K562 (cell line): ENCODE results near the gene ANKLE1. TPM values are rescaled to one million over a fixed set of nuclear protein-coding genes. Genes with fewer than 3 reads are reported as not detected.
A peak's percentile ranks its signal among the peaks of the same experiment; 100 is the strongest.

Source experiments
- ATAC-seq: fragments of 200-7000 bp; cut with Tn5 transposase; 3 replicates; pipeline ENCODE4 v1.9.1; 2020; ENCODE audit warnings: moderate library complexity
- BruUV-seq: library from RNA; stranded (reverse); fragments of 400-500 nt; replicated peaks from 2 replicates; lab custom pipeline; 2021; lab: Mats Ljungman, UMichigan
- CTCF ChIA-PET: fragments of 300-600 bp; formaldehyde crosslinking; extraction: SDS; loops from one replicate; lab custom pipeline; 2021; ENCODE audit warnings: low intra/inter-chr PET ratio; lab: Yijun Ruan, JAX
- POLR2A ChIA-PET: fragments of 300-600, 350-650 bp; sonication (Branson Sonifier 250); formaldehyde crosslinking; extraction: SDS; loops from one replicate; lab custom pipeline; 2021; ENCODE audit warnings: antibody characterized with exemption, inconsistent platforms; lab: Yijun Ruan, JAX
- DNase-seq, 4 experiments: peaks; one replicate each; pipeline versions ENCODE4 v3.0.0 to v3.0.0-alpha.2; 2011 to 2018; ENCODE audit warnings: low spot score in 3 of 4, mixed read lengths in 3 of 4; ENCODE audit errors: extremely low read depth in 1 of 4
- FAIRE-seq: peaks from 2 replicates; lab custom pipeline; 2011; peaks lifted over from hg19 to GRCh38; lab: Jason Lieb, UNC
- H2AFZ ChIP-seq: 2 replicates; pipeline ENCODE4 v1.6.0; 2011; ENCODE audit warnings: low read depth, low read length, control low read depth, inconsistent platforms
- H3K27ac ChIP-seq: fragments of 200-600 bp; 3 replicates; pipeline ENCODE4 v1.8.0; 2011; ENCODE audit warnings: low read depth, mild to moderate bottlenecking, control low read depth, inconsistent platforms, low read length, moderate library complexity, mixed read lengths; ENCODE audit errors: extremely low read depth
- H3K27me3 ChIP-seq, 2 experiments: fragments of 300-600 bp in 1 of 2; 2 replicates in 1 of 2; 3 replicates in 1 of 2; pipeline versions ENCODE4 v1.6.0 to v1.8.0; 2011; ENCODE audit warnings: inconsistent platforms in 2 of 2, low read length in 2 of 2, mild to moderate bottlenecking in 1 of 2, mixed read lengths in 1 of 2, moderate library complexity in 1 of 2; ENCODE audit not compliant: control insufficient read depth in 2 of 2, insufficient read depth in 2 of 2
- H3K36me3 ChIP-seq: fragments of 300-600 bp; 3 replicates; pipeline ENCODE4 v1.8.0; 2011; ENCODE audit warnings: mild to moderate bottlenecking, low read length, inconsistent platforms; ENCODE audit not compliant: control insufficient read depth, insufficient read depth
- H3K4me1 ChIP-seq, 2 experiments: fragments of 200-600 bp in 1 of 2; replicated peaks in 1 of 2; 2 replicates in 1 of 2; 3 replicates in 1 of 2; pipeline versions ENCODE4 v1.5.1 to v1.8.0; 2011; ENCODE audit warnings: inconsistent platforms in 2 of 2, low read length in 2 of 2, mild to moderate bottlenecking in 1 of 2, mixed read lengths in 1 of 2, moderate library complexity in 1 of 2; ENCODE audit not compliant: control insufficient read depth in 2 of 2, insufficient read depth in 2 of 2
- H3K4me2 ChIP-seq: 2 replicates; pipeline ENCODE4 v1.6.1; 2011; ENCODE audit warnings: low read length, control low read depth, inconsistent platforms, mixed read lengths; ENCODE audit not compliant: insufficient read depth
- H3K4me3 ChIP-seq: fragments of 200-600 bp; sonication (generic), shearing (Covaris generic); 2 replicates; pipeline ENCODE4 v1.5.1; 2016; ENCODE audit warnings: control low read depth, inconsistent platforms
- H3K79me2 ChIP-seq: fragments of 200-600 bp; 3 replicates; pipeline ENCODE4 v1.8.0; 2011; ENCODE audit warnings: low read length, inconsistent platforms; ENCODE audit not compliant: control insufficient read depth, insufficient read depth
- H3K9ac ChIP-seq, 2 experiments: 2 replicates each; pipeline versions ENCODE4 v1.6.0 to v1.6.1; 2011; ENCODE audit warnings: low read depth in 2 of 2, low read length in 2 of 2, control low read depth in 1 of 2, inconsistent platforms in 1 of 2, mild to moderate bottlenecking in 1 of 2, mixed read lengths in 1 of 2; ENCODE audit not compliant: insufficient read depth in 1 of 2
- H3K9me1 ChIP-seq: one replicate; pipeline ENCODE4 v1.6.0; 2011; ENCODE audit warnings: inconsistent platforms, mild to moderate bottlenecking, low read length, moderate library complexity; ENCODE audit not compliant: control insufficient read depth, insufficient read depth
- H3K9me3 ChIP-seq: replicated peaks from 2 replicates; pipeline ENCODE4 v1.5.1; 2011; ENCODE audit warnings: low read depth, low read length, inconsistent platforms; ENCODE audit not compliant: control insufficient read depth, insufficient read depth
- H4K20me1 ChIP-seq: replicated peaks from 2 replicates; pipeline ENCODE4 v1.6.1; 2011; ENCODE audit warnings: low read length, inconsistent platforms, mixed read lengths; ENCODE audit not compliant: control insufficient read depth, insufficient read depth
- ATF1 ChIP-seq, 2 experiments: fragments of 450-650 bp in 1 of 2; IDR thresholded peaks; 2 replicates each; pipeline ENCODE4 v1.6.1; 2016; ENCODE audit warnings: missing compliant biosample characterization in 1 of 2, missing genetic modification characterization in 1 of 2
- CBX8 ChIP-seq: fragments of 200-600 bp; sonication (generic); IDR thresholded peaks from 2 replicates; pipeline ENCODE4 v1.6.1; 2012; ENCODE audit warnings: borderline replicate concordance, mixed run types, low read depth, mild to moderate bottlenecking, moderate library complexity, mixed read lengths, low read length, control low read depth, inconsistent platforms; ENCODE audit not compliant: poor library complexity, severe bottlenecking; ENCODE audit errors: extremely low read depth
- CEBPG ChIP-seq, 3 experiments: fragments of 200-800 bp in 1 of 3; sonication (Bioruptor generic) in 1 of 3; sonication (generic) in 1 of 3; formaldehyde crosslinking in 1 of 3; IDR thresholded peaks in 2 of 3; conservative IDR thresholded peaks in 1 of 3; 2 replicates each; pipeline versions ENCODE4 v1.6.1 to v1.8.0; 2016 to 2022; ENCODE audit warnings: missing compliant biosample characterization in 2 of 3, missing genetic modification characterization in 2 of 3, mild to moderate bottlenecking in 1 of 3, missing genetic modification reagents in 1 of 3
- ETV5 ChIP-seq: sonication (generic); formaldehyde crosslinking; IDR thresholded peaks from 2 replicates; pipeline ENCODE4 v1.4.0; 2020; ENCODE audit warnings: low read depth, mild to moderate bottlenecking, missing genetic modification reagents
- L3MBTL2 ChIP-seq: fragments of 450-650 bp; IDR thresholded peaks from 2 replicates; pipeline ENCODE4 v1.6.1; 2016; ENCODE audit warnings: mild to moderate bottlenecking, moderate library complexity
- SOX6 ChIP-seq: fragments of 450-650 bp; IDR thresholded peaks from 2 replicates; pipeline ENCODE4 v1.6.1; 2014; ENCODE audit warnings: mild to moderate bottlenecking
- TARDBP ChIP-seq: fragments of 450-650 bp; IDR thresholded peaks from 2 replicates; pipeline ENCODE4 v1.6.1; 2016
- WGBS: fragments of 100-300 bp; shearing (Covaris generic); methylation state at CpG from one replicate; pipeline ENCODE4 v1.1.6; 2016; ENCODE audit warnings: low coverage, mixed read lengths; ENCODE audit not compliant: insufficient coverage; ENCODE audit errors: missing lambda C conversion rate; 5-methylcytosine and 5-hydroxymethylcytosine counted together
- in situ Hi-C: fragments of 300-500 bp; cut with MboI; formaldehyde crosslinking; loops from 4 replicates; pipeline ENCODE4 v1.15.0; 2018; ENCODE audit warnings: inconsistent platforms, mixed read lengths
- intact Hi-C: fragments of 100-400 bp; cut with micrococcal nuclease; formaldehyde crosslinking; loops from 2 replicates; pipeline ENCODE4 v1.14.2; 2022
- polyA plus RNA-seq, 8 experiments: library from polyadenylated mRNA; depleted of rRNA in 4 of 8; stranded (reverse) in 5 of 8; unstranded in 3 of 8; fragments of >200 nt; fragmentation: Nextera tagmentation in 2 of 8; fragmentation: Illumina TruSeq in 1 of 8; extraction: Ambion mirVana in 2 of 8; extraction: Trizol in 1 of 8; gene quantifications; 2 replicates each; pipeline versions ENCODE4 v1.2.1 to v1.2.3, GENCODE V29; 2011 to 2014; ENCODE audit warnings: inconsistent platforms in 1 of 8, missing spikeins in 1 of 8
- total RNA-seq, 7 experiments: library from RNA; depleted of rRNA in 6 of 7; stranded (reverse); fragments of >200 nt in 6 of 7; fragmentation: Illumina TruSeq in 2 of 7; extraction: Trizol in 2 of 7; gene quantifications; 2 replicates each; pipeline versions ENCODE4 v1.2.1 to v1.2.3, GENCODE V29; 2011 to 2021; ENCODE audit warnings: low replicate concordance in 1 of 7
- TF ChIP-seq, protein P1 (sequence below): fragments of 200-800 bp; sonication (Bioruptor generic); IDR thresholded peaks from 2 replicates; pipeline ENCODE4 v1.6.1; 2017; ENCODE audit warnings: missing genetic modification characterization, missing compliant biosample characterization

The ANKLE1 gene
- total and polyA plus RNA-seq, 9 of the 15 experiments (the other 6 are each of a cell fraction or from before 2014, with no cell fraction given), result 0.63 to 9.2 (median 2.9) TPM

DNA sequence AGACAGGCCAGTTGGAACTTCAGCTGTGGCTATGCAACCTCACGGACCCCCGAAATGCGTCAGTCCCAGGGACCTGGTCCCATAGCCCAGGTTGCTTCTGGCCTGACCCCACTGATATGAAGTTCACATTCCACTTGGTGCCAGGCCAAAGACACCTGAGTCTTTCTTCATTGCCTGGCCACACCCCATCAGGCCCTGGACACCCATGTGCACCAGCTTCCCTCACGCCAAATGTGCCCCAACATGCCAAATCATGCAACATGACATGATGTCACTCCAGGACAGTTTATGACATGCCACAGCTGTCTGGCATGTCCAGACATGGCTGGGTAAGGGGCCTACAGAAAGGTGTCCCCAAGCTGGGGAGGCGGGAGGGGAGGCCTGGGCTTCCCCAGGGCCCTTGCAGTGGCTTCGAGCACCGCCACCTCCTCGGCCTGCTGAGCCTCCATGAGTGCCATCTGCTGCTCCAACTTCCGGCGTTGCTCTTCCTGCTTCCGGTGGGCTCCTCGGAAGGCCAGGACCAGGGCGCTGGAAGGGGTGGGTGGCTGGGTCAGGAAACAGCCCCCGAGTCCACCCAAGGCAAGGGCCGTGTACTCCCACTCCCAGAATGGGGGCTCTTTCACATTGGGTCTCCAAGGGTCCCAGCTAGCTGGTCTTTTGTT lies 31.7 kb upstream of the ANKLE1 start (continued):
- TF ChIP-seq SOX6 (no peak), L3MBTL2 (no peak), CEBPG (CRISPR knock-in tag; IDR thresholded peaks at IDR 0.05) (peak; percentile 25; the same call in 1 of the 2 replicates), CEBPG (tag; conservative IDR thresholded peaks at IDR 0.05 in 1 of 2, IDR thresholded peaks at IDR 0.05 in 1 of 2) (no peak), ATF1 (CRISPR knock-in tag; IDR thresholded peaks at IDR 0.05) (no peak), ATF1 (tag; IDR thresholded peaks at IDR 0.05) (no peak)

DNA sequence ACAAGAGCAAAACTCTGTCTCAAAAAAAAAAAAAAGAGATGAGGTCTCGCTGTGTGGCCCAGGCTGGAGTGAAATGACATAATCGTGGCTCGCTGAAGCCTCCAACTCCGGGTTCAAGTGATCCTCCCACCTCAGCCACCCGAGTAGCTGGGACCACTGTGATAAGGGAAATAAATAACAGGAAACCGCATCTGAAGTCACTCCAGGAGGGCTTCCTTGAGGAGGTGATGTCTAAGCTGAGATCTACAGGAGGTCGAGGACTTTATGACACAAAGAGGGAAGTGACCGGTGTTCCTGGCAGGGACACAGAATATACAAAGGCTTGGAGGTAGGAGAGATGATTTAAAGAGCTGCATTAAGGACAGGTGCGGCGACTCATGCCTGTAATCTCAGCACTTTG lies 27.1 kb upstream of the ANKLE1 start:
- Histone ChIP-seq H3K4me3 (no peak overlapping the region), H3K9ac (no peak overlapping the region), H3K27ac (no peak overlapping the region), H3K9me3 (no peaks in the 10 kb centered on the region), H3K36me3 (no peaks in the 10 kb centered on the region), H2AFZ (no peak overlapping the region), H3K79me2 (no peaks in the 10 kb centered on the region), H3K9me1 (no peaks in the 10 kb centered on the region), H3K27me3 (no peaks in the 10 kb centered on the region), H4K20me1 (no peaks in the 10 kb centered on the region), H3K4me1 (peaks cover 2 to 17% of the 10 kb centered on the region in 2 experiments; a peak in 4 of 5 replicates), H3K4me2 (no peak overlapping the region)
- WGBS, result 14% methylated on average over 10 of the region's 10 CpGs
- in situ Hi-C loops (no loop called here), intact Hi-C loops (no loop called here)
- POLR2A ChIA-PET, result interaction anchor here (0.7 to 2.0 kb wide), 3 partner anchors 10 to 54 kb away, joined by 3 to 9 read pairs (median 4); partner anchors contain the start of genes BABAM1 and DDA1
- no TSS peak for BruUV-seq
- DNase-seq (no peak), ATAC-seq (peak; percentile 20; the same call in 2 of the 3 replicates), FAIRE-seq (peak; percentile 57)
- CTCF ChIA-PET, result no interaction called here
- TF ChIP-seq, protein P1, sequence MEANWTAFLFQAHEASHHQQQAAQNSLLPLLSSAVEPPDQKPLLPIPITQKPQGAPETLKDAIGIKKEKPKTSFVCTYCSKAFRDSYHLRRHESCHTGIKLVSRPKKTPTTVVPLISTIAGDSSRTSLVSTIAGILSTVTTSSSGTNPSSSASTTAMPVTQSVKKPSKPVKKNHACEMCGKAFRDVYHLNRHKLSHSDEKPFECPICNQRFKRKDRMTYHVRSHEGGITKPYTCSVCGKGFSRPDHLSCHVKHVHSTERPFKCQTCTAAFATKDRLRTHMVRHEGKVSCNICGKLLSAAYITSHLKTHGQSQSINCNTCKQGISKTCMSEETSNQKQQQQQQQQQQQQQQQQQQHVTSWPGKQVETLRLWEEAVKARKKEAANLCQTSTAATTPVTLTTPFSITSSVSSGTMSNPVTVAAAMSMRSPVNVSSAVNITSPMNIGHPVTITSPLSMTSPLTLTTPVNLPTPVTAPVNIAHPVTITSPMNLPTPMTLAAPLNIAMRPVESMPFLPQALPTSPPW (CRISPR knock-in tag), result no peak
- TF ChIP-seq ETV5 (CRISPR knock-in tag) (no peak), TARDBP (no peak), CBX8 (no peak)
